Heart right ventricle (tissue), 16 donors: ENCODE measurements around the gene MAPK10. TPM values are rescaled to one million over a fixed set of nuclear protein-coding genes. Genes with fewer than 3 reads are reported as not detected.

Experiments used
- ATAC-seq, 8 donors: fragments of 200-7000 bp; cut with Tn5 transposase; one replicate each; pipeline ENCODE4 v1.9.1; 2020; ENCODE audit warnings: mild to moderate bottlenecking in 8 of 8, moderate library complexity in 8 of 8, moderate number of reproducible peaks in 1 of 8
- DNase-seq, 2 donors: peaks; one replicate each; pipeline ENCODE4 v3.0.0-alpha.2; 2020
- H3K27ac ChIP-seq, 10 donors: fragments of 200-600 bp; sonication (generic) in 2 of 10; one replicate each; pipeline versions ENCODE4 v1.5.0 to v1.8.0; 2020 to 2022; ENCODE audit warnings: mild to moderate bottlenecking in 3 of 10
- H3K27me3 ChIP-seq, 7 donors: fragments of 200-600 bp; one replicate each; pipeline ENCODE4 v1.8.0; 2021 to 2022; ENCODE audit warnings: mild to moderate bottlenecking in 2 of 7
- H3K36me3 ChIP-seq, 9 donors: fragments of 200-600 bp; sonication (generic) in 1 of 9; one replicate each; pipeline versions ENCODE4 v1.5.0 to v1.8.0; 2020 to 2022; ENCODE audit warnings: mild to moderate bottlenecking in 2 of 9
- H3K4me1 ChIP-seq, 9 donors: fragments of 200-600 bp; sonication (generic) in 1 of 9; one replicate each; pipeline versions ENCODE4 v1.5.0 to v1.8.0; 2020 to 2022; ENCODE audit warnings: mild to moderate bottlenecking in 4 of 9
- H3K4me3 ChIP-seq, 10 donors: fragments of 200-600 bp; sonication (generic) in 2 of 10; one replicate each; pipeline versions ENCODE4 v1.5.0 to v1.8.0; 2020 to 2022; ENCODE audit warnings: mild to moderate bottlenecking in 7 of 10, moderate library complexity in 2 of 10
- H3K9me3 ChIP-seq, 11 donors: fragments of 200-600 bp in 10 of 11; sonication (generic) in 2 of 11; one replicate each; pipeline versions ENCODE4 v1.5.0 to v1.8.0; 2013 to 2022; ENCODE audit warnings: mild to moderate bottlenecking in 2 of 11, control low read depth in 1 of 11, moderate library complexity in 1 of 11
- CTCF ChIP-seq, 9 donors: fragments of 200-600 bp; sonication (generic) in 2 of 9; IDR thresholded peaks; one replicate each; pipeline versions ENCODE4 v1.5.0 to v1.8.0; 2021 to 2022; ENCODE audit warnings: antibody characterized with exemption in 9 of 9, mild to moderate bottlenecking in 5 of 9, moderate library complexity in 1 of 9
- WGBS, 2 donors: extraction: QIAGEN DNeasy Blood & Tissue Kit; methylation state at CpG; one replicate each; pipeline ENCODE4 v1.1.7; 2013; ENCODE audit warnings: inconsistent platforms in 1 of 2; 5-methylcytosine and 5-hydroxymethylcytosine counted together
- intact Hi-C, 10 donors: fragments of 100-400 bp; cut with DNase I; formaldehyde crosslinking; loops; one replicate each; pipeline versions ENCODE4 v1.11.1 to v1.14.2; 2022
- polyA plus RNA-seq, 2 donors: library from polyadenylated mRNA; stranded (reverse); fragments of 200-250 nt; gene quantifications; one replicate each; pipeline ENCODE4 v1.2.3, GENCODE V29; 2013
- total RNA-seq, 10 donors: library from RNA; stranded (reverse); fragmentation: NEBNext Ultra II Directional in 3 of 10; extraction: Animal tissue kit (Norgen Biotek cat#: 25700) in 3 of 10; gene quantifications; one replicate each; pipeline versions ENCODE4 v1.2.1 to v1.2.4, GENCODE V29; 2021 to 2023
- donor health status: Arrhythmogenic right ventricular cardiomyopathy.
- donor health status: ischemic (EF 13 %, LVEDD 7.1; RV severe dilation, severe dysfunction).
- donor health status: healthy with polysubstance abuse.
- donor health status: DM: no; HTN: yes; CAD: no.
- donor health status: DM: no; HTN: no; CAD: no.
- donor health status: ischemic (EF 25% LVEDD 6.9; RV normal size, moderate dysfunction).
- donor health status: ischemic (EF 25% LVEDD 5.7; RV mildly dilated, moderate dysfunction).
- donor health status: healthy.
- donor health status: DM: yes; HTN: yes; CAD: no.
- donor health status: Ischemic cardiomyopathy.
- donor health status: ischemic (EF 35%, LVEDD 5.7; RV mildly dilated, moderate dysfunction).
- donor health status: nonischemic (EF 11% LVEDD 7.7; RV severe dilation, severe dysfunction).
- donor health status: DM: yes; HTN: yes; CAD: no.
- donor health status: PGD.
- donor health status: ischemic (EF 29% LVEDD 5.4; RV normal size, mild dysfunction).
- donor health status: nonischemic (EF 23%, LVEDD 6.1; RV moderate dilation, normal function).

The MAPK10 gene
- total and polyA plus RNA-seq, 12 donors, result 0.94 to 5.9 (median 2.6) TPM

GRCh38 chr4:86129546-86129945, 230.3 kb downstream of the MAPK10 start:
- H3K9me3 ChIP-seq, result no peaks in the 10 kb centered on the region

GRCh38 chr4:86122404-86122803, 237.4 kb downstream of the MAPK10 start:
- intact Hi-C loops, result no loop called here
- DNase-seq (no peak), ATAC-seq (no peak)
- no peak for TF ChIP-seq CTCF (IDR thresholded peaks at IDR 0.05)
- Histone ChIP-seq H3K4me1 (no peaks in the 10 kb centered on the region), H3K4me3 (no peak overlapping the region), H3K27ac (no peak overlapping the region), H3K9me3 (no peaks in the 10 kb centered on the region), H3K27me3 (no peaks in the 10 kb centered on the region), H3K36me3 (no peaks in the 10 kb centered on the region)

More at GRCh38 chr4:86129546-86129945, 230.3 kb downstream of the MAPK10 start:
- intact Hi-C loops, result no loop called here
- H3K27me3 ChIP-seq, result no peaks in the 10 kb centered on the region
- no peak overlapping the region for H3K27ac ChIP-seq
- ATAC-seq (no peak), DNase-seq (no peak)
- H3K36me3 ChIP-seq, result no peaks in the 10 kb centered on the region
- H3K4me1 ChIP-seq, result no peaks in the 10 kb centered on the region
- no peak overlapping the region for H3K4me3 ChIP-seq
- TF ChIP-seq CTCF (IDR thresholded peaks at IDR 0.05), result no peak
- 61 to 62% methylated on average over 2 of the region's 2 CpGs for WGBS, 2 donors

- Histone ChIP-seq H3K27me3 (no peaks in the 10 kb centered on the region), H3K4me1 (no peaks in the 10 kb centered on the region), H3K4me3 (no peak overlapping the region), H3K9me3 (no peaks in the 10 kb centered on the region), H3K36me3 (no peaks in the 10 kb centered on the region), H3K27ac (no peak overlapping the region)
- no peak for ATAC-seq
- intact Hi-C loops, result no loop called here
- no peak for TF ChIP-seq CTCF (IDR thresholded peaks at IDR 0.05)
- no peak for DNase-seq
Measured at GRCh38 chr4:86118711-86119110, 241.1 kb downstream of the MAPK10 start.

GRCh38 chr4:86117705-86118302, 242.0 kb downstream of the MAPK10 start:
- DNase-seq (no peak), ATAC-seq (peak in 3 of 8 donors; percentile 26 to 51 (median 46))
- Histone ChIP-seq H3K4me3 (no peak overlapping the region), H3K36me3 (no peaks in the 10 kb centered on the region), H3K9me3 (peaks cover 0 to 5% (median 0%) of the 10 kb centered on the region in 11 donors), H3K27ac (no peak overlapping the region), H3K27me3 (no peaks in the 10 kb centered on the region), H3K4me1 (no peaks in the 10 kb centered on the region)
- WGBS, 2 donors, result 65 to 67% methylated on average over 2 of the region's 2 CpGs
- intact Hi-C loops, result no loop called here
- TF ChIP-seq CTCF (IDR thresholded peaks at IDR 0.05), result no peak
